Heart left ventricle (tissue), 16 donors: ENCODE measurements around the gene PRDM4. TPM values are rescaled to one million over a fixed set of nuclear protein-coding genes. Genes with fewer than 3 reads are reported as not detected.
A peak's percentile ranks its signal among the peaks of the same experiment; 100 is the strongest.

ENCODE experiments used
- ATAC-seq, 4 donors: fragments of 200-7000 bp; cut with Tn5 transposase; one replicate each; pipeline ENCODE4 v1.9.1; 2020 to 2022; ENCODE audit warnings: moderate library complexity in 4 of 4, mild to moderate bottlenecking in 3 of 4, moderate number of reproducible peaks in 1 of 4
- DNase-seq, 5 donors: peaks; one replicate each; pipeline ENCODE4 v3.0.0-alpha.2; 2020
- H3K27ac ChIP-seq, 12 donors: fragments of 200-600 bp; sonication (generic) in 4 of 12; one replicate each; pipeline versions ENCODE4 v1.5.0 to v1.8.0; 2016 to 2022; ENCODE audit warnings: mild to moderate bottlenecking in 2 of 12
- H3K27me3 ChIP-seq, 9 donors: fragments of 200-600 bp; sonication (generic) in 2 of 9; one replicate each; pipeline versions ENCODE4 v1.5.1 to v1.8.0; 2016 to 2022; ENCODE audit warnings: mild to moderate bottlenecking in 3 of 9
- H3K36me3 ChIP-seq, 9 donors: fragments of 200-600 bp; sonication (generic) in 2 of 9; one replicate each; pipeline versions ENCODE4 v1.5.0 to v1.8.0; 2018 to 2022; ENCODE audit warnings: mild to moderate bottlenecking in 2 of 9
- H3K4me1 ChIP-seq, 12 donors: fragments of 200-600 bp; sonication (generic) in 4 of 12; one replicate each; pipeline versions ENCODE4 v1.5.0 to v1.8.0; 2016 to 2022; ENCODE audit warnings: mild to moderate bottlenecking in 3 of 12
- H3K4me3 ChIP-seq, 12 donors: fragments of 200-600 bp; sonication (generic) in 4 of 12; one replicate each; pipeline versions ENCODE4 v1.5.0 to v1.8.0; 2017 to 2022; ENCODE audit warnings: mild to moderate bottlenecking in 9 of 12, moderate library complexity in 4 of 12
- H3K9me3 ChIP-seq, 12 donors: fragments of 200-600 bp; sonication (generic) in 4 of 12; one replicate each; pipeline versions ENCODE4 v1.5.0 to v1.8.0; 2016 to 2022; ENCODE audit warnings: mild to moderate bottlenecking in 1 of 12
- CTCF ChIP-seq, 12 donors: fragments of 200-600 bp; sonication (generic) in 4 of 12; IDR thresholded peaks; one replicate each; pipeline versions ENCODE4 v1.5.0 to v1.8.0; 2018 to 2022; ENCODE audit warnings: antibody characterized with exemption in 12 of 12, mild to moderate bottlenecking in 5 of 12
- POLR2A ChIP-seq, 2 donors: fragments of 450-650 bp; IDR thresholded peaks; one replicate each; pipeline ENCODE4 v1.6.1; 2017; ENCODE audit warnings: antibody characterized with exemption in 2 of 2, mild to moderate bottlenecking in 2 of 2, moderate library complexity in 2 of 2
- WGBS, 4 donors: extraction: QIAGEN DNeasy Blood & Tissue Kit in 2 of 4; methylation state at CpG; one replicate each; pipeline versions ENCODE4 v1.1.5 to v1.1.7; 2013 to 2018; 5-methylcytosine and 5-hydroxymethylcytosine counted together
- intact Hi-C, 10 donors: fragments of 100-400 bp; cut with DNase I; formaldehyde crosslinking; loops; one replicate each; pipeline versions ENCODE4 v1.11.1 to v1.14.2; 2022
- polyA plus RNA-seq, 2 donors: library from polyadenylated mRNA; stranded (reverse); fragments of 200-250 nt; gene quantifications; one replicate each; pipeline ENCODE4 v1.2.3, GENCODE V29; 2013
- total RNA-seq, 9 donors: library from RNA; depleted of rRNA in 2 of 9; stranded (reverse); fragments of >200 nt in 2 of 9; fragmentation: NEBNext Ultra II Directional in 3 of 9; extraction: Animal tissue kit (Norgen Biotek cat#: 25700) in 3 of 9; gene quantifications; one replicate each; pipeline versions ENCODE4 v1.1.0 to v1.2.4, GENCODE V29; 2016 to 2023
- donor health status: ischemic (EF 13 %, LVEDD 7.1; RV severe dilation, severe dysfunction).
- donor health status: healthy with polysubstance abuse.
- donor health status: DM: no; HTN: yes; CAD: no.
- donor health status: DM: no; HTN: no; CAD: no.
- donor health status: ischemic (EF 25% LVEDD 6.9; RV normal size, moderate dysfunction).
- donor health status: ischemic (EF 25% LVEDD 5.7; RV mildly dilated, moderate dysfunction).
- donor health status: healthy.
- donor health status: DM: yes; HTN: yes; CAD: no.
- donor health status: ischemic (EF 35%, LVEDD 5.7; RV mildly dilated, moderate dysfunction).
- donor health status: nonischemic (EF 11% LVEDD 7.7; RV severe dilation, severe dysfunction).
- donor health status: DM: yes; HTN: yes; CAD: no.
- donor health status: PGD.
- donor health status: ischemic (EF 29% LVEDD 5.4; RV normal size, mild dysfunction).
- donor health status: nonischemic (EF 23%, LVEDD 6.1; RV moderate dilation, normal function).

The PRDM4 gene
- total and polyA plus RNA-seq, 11 donors = 5.3 to 24.6 (median 15.0) TPM

DNA sequence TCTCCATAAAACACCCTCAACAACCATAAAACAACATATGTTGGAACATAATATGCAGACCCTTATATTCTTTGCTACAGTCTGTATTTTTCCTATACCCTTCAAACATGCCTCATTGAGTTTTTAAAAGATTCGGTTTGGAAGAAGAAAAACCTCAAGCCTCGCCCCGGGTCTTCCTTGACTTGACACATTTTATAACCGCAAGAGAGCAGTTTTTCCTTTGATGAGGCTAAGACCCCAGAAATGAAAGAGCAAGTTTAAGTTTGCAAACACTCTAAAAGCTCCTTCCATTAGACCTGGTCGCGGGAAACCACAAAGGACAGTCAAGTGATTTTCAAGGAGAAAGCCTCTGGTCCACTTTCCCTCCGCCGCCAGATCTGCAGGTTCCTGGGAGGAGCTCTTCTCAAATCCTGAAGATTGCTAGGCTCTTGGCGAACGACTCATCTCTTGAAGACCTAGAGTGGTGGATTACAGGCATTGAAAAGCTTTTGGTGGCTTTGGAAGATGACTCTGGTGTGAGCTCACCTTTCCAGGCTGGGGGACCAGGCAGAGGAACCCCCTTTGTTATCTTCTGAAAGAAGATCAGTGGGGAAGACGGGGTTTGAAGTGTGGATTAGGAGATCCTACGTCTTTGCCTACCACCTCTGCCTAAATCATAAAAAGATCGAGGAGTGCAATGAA is 13.6 kb upstream of the PRDM4 start, which contains the start of gene ASCL4:
Gene ASCL4, plus strand, starts transcription at position 356 of the 681 bp plus-strand sequence. CDS start 515 bp downstream, outside the sequence.
- no peak within 1 kb of the TSS for H3K27ac ChIP-seq
- TF ChIP-seq POLR2A (IDR thresholded peaks at IDR 0.05) (no peak), CTCF (IDR thresholded peaks at IDR 0.05) (no peak)
- H3K4me1 ChIP-seq = peaks cover 0 to 15% (median 0%) of the 10 kb centered on the region in 12 donors
- ATAC-seq (no peak), DNase-seq (no peak)
- peaks cover 13 to 74% (median 38%) of the 10 kb centered on the region in 9 donors for H3K27me3 ChIP-seq
- intact Hi-C loops = loop anchor here in 1 of 10 donors (10.0 kb wide), 1 partner anchor 410 kb away; no protein-coding TSS in a partner anchor
- H3K36me3 ChIP-seq = no peaks in the 10 kb centered on the region
- H3K9me3 ChIP-seq = no peaks in the 10 kb centered on the region
- WGBS, 4 donors = 44 to 73% (median 55%) methylated on average over 13 of the region's 13 CpGs
- H3K4me3 ChIP-seq = peak within 1 kb of the TSS in 8 of 12 donors; percentile 6 to 47 (median 30)

DNA sequence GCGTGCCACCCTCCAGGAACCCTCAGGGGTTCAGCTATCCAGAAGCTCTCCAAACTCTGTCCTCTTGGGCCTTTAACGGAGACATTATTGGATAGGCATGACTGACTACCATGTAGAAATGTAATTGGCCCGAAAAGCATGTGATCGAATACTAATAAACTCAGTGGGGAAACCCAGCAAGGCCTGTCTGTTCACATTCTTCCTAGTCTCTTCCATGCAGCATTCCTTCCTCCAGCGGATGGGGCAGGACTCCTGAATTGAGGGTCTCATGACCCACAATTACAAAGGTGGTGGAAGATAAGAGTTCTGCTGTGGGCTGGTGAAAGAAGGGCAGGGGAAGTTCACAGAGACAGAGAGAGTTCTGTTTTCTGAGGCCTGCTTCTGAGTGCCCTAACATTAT is 6.5 kb upstream of the PRDM4 start:
- intact Hi-C loops = loop anchor here in 6 of 10 donors (10.0 kb wide), 3 partner anchors 117 to 747 kb away; partner anchors contain the start of gene FICD (in 1 of the 6)

DNA sequence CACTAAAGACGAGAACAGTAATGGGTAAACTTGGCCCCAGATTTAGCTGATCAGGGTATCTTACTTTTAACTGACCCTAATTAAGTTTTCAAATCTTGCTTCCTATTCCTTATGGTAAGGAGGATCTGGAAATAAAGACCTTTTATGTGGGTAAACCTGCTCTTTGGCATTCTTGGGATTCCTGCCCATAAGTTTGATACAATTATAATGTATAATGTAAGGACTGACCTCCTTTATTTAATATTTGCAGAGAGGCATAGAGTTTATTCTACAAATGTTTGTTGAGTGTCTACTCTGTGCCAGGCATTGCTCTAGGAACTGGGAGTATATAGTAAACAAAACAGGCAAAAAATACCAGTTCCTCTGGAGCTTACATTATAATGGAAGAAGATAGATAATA is 4.4 kb upstream of the PRDM4 start:
- WGBS, 4 donors = 77 to 89% (median 83%) methylated on average over 1 of the region's 1 CpG
- Histone ChIP-seq H3K4me3 (no peak overlapping the region), H3K4me1 (peaks cover 0 to 8% (median 3%) of the 10 kb centered on the region in 12 donors), H3K27ac (no peak overlapping the region), H3K9me3 (no peaks in the 10 kb centered on the region), H3K36me3 (no peaks in the 10 kb centered on the region), H3K27me3 (peaks cover 0 to 4% (median 0%) of the 10 kb centered on the region in 9 donors)
- ATAC-seq = no peak
- intact Hi-C loops = loop anchor here in 6 of 10 donors (10.0 kb wide), 3 partner anchors 119 to 749 kb away; partner anchors contain the start of gene FICD (in 1 of the 6)
- TF ChIP-seq POLR2A (IDR thresholded peaks at IDR 0.05) = no peak
- no peak for TF ChIP-seq CTCF (IDR thresholded peaks at IDR 0.05)
- DNase-seq = no peak

More for the DNA sequence above, 6.5 kb upstream of the PRDM4 start:
- no peak for DNase-seq
- Histone ChIP-seq H3K27ac (no peak overlapping the region), H3K9me3 (no peaks in the 10 kb centered on the region), H3K27me3 (peaks cover 0 to 21% (median 4%) of the 10 kb centered on the region in 9 donors), H3K4me1 (no peaks in the 10 kb centered on the region), H3K36me3 (no peaks in the 10 kb centered on the region), H3K4me3 (no peak overlapping the region)
- no peak for ATAC-seq
- 82 to 86% (median 85%) methylated on average over 5 of the region's 5 CpGs for WGBS, 4 donors
- TF ChIP-seq POLR2A (IDR thresholded peaks at IDR 0.05) (no peak), CTCF (IDR thresholded peaks at IDR 0.05) (no peak)

GRCh38 chr12:107764626-107765025 is 3.7 kb upstream of the PRDM4 start:
- no peak overlapping the region for H3K4me3 ChIP-seq
- no peak for DNase-seq
- H3K36me3 ChIP-seq = no peaks in the 10 kb centered on the region
- WGBS, 4 donors = 65 to 72% (median 68%) methylated on average over 4 of the region's 4 CpGs
- TF ChIP-seq CTCF (IDR thresholded peaks at IDR 0.05) (no peak), POLR2A (IDR thresholded peaks at IDR 0.05) (no peak)
- H3K9me3 ChIP-seq = no peaks in the 10 kb centered on the region
- ATAC-seq = no peak
- H3K4me1 ChIP-seq = peaks cover under 1 to 15% (median 8%) of the 10 kb centered on the region in 12 donors
- H3K27me3 ChIP-seq = no peaks in the 10 kb centered on the region
- intact Hi-C loops = loop anchor here in 7 of 10 donors (5.0 to 10.0 kb wide), 7 partner anchors 77 to 750 kb away; partner anchors contain the start of genes PWP1 (in 2 of the 7) and FICD (in 1 of the 7)
- H3K27ac ChIP-seq = no peak overlapping the region
